ENCODE results near the gene CACNA1S. TPM values are rescaled to one million over a fixed set of nuclear protein-coding genes. Genes with fewer than 3 reads are reported as not detected.

Gene CACNA1S
- total RNA-seq, 1 donor from 2014 or later = not detected

DNA sequence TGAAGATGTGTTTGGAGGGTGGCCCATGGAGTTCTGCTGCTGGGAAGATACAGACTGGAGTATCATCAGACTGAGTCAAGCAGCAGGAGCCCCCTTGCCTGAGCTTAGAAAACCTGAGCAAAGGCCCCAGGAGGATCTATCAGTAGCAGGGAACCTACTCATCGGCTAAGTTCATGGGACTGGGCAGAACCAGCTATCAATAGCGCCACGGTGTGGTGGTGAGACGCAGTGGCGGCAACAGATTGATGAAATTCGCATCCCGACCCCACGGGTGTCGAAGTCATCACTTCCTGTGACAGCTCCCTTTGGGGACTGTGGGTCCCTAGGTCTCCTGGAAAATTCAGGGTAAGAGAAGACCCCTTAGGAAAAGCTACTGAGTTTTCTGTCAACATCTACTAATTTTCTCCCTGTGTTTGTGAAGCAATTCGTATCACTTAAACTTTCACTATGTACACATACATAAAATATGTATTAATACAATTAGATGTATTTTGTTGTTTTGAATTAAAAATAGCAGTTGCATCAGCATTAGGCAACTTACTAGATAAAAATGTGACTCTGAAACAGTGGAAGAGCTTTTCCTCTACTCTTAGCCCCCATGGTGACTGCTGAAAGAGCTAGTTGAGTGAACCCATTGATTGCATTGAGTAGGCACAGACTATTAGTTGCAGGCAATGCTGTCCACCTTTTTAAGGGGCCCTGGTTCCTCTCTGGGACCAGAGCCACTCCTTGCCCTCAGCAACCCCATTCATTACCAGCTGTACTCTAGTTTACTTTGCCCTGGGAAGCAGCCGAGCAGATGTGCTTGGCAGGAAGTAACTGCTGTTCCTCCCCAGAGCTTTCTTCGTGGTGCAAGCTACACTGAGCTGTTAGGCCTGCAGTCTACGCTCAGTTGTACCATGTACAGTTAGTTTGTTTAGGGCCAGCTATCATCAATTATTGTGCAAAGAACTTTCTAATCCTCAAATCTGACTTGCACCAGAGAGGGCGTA, 7.3 kb upstream of the CACNA1S start:
- intact Hi-C loops (cut with micrococcal nuclease) = loop anchor here (1.0 kb wide), 1 partner anchor 147 kb away; no protein-coding TSS in a partner anchor

DNA sequence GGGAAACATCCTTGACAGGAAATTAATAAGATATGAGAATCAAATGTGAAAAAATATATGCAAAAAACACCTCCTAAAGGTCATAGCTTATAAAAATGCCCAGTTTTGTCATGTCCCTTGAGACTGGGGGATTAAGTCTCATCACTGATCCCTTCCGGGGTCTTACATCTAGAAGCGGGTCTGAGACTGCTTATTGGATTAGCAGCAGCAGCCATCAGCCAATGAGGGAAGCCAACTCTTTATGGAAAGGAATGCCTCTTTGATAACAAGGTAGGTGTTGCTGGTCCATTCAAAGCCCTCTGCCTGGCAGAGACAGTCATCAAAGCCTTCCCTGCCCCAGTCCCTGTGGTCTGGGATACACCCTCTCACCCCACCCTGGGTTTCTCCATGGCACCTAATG, 3.9 kb upstream of the CACNA1S start:
- intact Hi-C loops (cut with micrococcal nuclease) = no loop called here

DNA sequence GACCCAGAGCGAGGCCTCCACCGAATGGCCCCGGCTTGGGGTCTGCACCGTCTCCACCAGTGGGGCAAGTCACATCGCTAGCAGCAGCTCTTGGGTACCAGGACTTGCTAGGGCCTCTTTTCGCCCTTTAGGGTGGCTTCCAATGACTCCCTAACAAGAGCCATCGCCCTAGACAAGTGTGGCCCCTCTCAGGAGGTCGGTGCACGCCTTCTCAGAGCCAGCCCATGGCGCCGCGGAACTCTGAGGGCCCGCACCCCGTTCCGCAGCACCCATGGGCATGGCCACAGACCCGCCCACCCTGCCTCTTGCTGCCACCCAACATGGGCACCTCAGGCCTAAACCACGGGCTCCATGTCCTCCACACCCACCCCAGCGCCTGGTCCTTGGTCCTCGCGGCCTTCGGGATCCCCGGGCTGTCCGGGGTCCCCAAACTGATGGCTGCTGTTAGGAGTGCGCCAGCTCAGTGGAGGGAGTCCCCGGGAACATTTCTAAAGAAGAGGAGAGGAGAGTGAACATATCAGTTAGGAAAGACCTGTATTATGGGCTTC, 3.2 kb upstream of the CACNA1S start:
- intact Hi-C loops (cut with micrococcal nuclease) = no loop called here

DNA sequence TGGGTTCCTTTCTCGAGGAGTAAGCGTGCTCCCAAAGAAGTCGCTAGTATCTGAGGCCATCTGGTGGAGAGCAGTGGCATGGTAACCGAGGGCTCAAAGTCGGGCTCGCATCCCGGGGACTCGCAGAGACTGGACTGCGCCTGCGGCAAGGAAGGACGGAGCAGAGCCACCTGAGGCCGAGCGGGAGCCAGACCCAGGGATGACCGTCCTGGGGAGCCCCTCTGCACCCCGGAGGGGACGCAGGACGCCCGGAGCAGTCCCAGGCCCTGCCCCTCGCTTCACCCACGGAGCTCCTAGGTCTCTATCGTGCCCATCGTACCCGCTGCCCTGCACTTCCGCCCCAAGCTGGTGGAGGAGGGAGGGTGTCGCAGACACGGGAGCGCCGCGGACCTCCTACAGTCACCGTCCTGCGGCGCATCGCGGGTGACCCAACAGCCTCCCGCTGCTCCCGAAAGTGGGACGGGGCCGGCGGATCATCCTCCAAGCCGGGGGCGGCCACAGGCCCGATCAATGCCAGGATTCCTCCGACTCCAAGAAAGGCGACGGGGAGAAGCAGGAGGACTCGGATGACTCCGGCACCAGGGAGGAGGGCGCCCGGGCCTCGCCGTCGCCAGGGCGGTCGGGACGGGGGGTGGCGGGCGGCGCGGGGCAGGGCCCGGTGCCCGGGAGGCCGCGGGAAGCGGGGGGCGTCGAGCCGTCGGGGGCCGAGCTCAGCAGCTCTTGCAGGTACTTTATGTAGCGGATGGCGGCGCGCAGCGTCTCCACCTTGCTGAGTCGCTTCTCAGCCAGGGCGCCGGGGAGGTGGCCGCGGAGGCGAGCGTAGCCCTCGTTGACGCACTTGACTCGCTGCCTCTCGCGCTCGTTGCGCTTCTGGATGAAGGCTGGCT, 2.3 kb upstream of the CACNA1S start:
- intact Hi-C loops (cut with micrococcal nuclease) = loop anchor here (1.0 to 5.0 kb wide), 7 partner anchors 28 to 555 kb away; partner anchors contain the start of gene TMEM9

DNA sequence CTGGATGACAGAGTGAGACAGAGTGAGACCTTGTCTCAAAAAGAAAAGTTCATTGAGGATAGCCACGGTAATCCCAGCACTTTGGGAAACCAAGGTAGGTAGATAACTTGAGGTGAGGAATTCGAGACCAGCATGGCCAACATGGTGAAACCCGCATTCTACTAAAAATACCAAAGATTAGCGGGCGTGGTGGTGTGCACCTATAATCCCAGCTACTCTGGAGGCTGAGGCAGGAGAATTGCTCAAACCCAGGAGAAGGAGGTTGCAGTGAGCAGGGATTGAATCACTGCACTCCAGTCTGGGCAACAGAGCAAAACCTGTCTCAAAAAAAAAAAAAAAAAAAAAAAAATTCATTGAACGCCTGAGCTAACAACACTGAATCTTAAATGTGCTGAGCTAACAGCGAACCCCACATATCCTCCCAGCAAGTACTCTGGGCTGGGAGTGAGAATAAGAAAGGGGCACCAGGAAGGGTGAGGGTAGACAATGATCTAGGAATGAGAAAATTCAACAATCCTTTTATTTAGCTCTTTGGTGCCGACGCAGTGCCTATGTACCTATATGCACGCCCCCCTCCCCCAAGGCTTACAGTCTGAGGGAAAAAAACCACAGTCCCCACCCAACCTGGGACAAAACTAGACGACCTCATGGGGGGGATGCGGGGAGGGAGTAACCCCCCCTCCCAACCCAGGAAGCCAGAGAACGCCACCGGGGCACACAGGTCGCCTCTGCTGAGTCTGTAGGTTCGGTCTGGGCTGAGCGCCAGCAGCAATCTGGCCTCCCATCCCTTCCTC, 1.4 kb upstream of the CACNA1S start:
- intact Hi-C loops (cut with micrococcal nuclease) = loop anchor here (1.0 to 5.0 kb wide), 7 partner anchors 27 to 554 kb away; partner anchors contain the start of gene TMEM9

DNA sequence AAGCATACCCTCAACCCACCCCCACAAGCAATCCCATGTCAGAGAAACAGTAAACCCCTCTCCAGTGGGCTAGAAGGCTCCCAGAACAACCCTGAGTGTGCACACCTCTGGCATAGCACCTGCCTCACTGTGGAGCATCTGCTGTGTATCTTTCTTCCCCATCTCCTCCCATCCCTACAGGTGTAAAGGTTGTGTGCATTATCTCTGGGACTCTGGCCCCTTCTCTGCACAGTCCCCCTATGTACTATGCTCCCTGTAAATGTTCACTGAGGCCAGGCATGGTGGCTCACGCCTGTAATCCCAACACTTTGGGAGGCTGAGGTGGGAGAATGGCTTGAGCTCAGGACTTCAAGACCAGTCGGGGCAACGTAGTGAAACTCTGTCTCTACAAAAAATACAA, 700 bp upstream of the CACNA1S start:
- intact Hi-C loops (cut with micrococcal nuclease) = loop anchor here (5.0 kb wide), 1 partner anchor 226 kb away; no protein-coding TSS in a partner anchor

DNA sequence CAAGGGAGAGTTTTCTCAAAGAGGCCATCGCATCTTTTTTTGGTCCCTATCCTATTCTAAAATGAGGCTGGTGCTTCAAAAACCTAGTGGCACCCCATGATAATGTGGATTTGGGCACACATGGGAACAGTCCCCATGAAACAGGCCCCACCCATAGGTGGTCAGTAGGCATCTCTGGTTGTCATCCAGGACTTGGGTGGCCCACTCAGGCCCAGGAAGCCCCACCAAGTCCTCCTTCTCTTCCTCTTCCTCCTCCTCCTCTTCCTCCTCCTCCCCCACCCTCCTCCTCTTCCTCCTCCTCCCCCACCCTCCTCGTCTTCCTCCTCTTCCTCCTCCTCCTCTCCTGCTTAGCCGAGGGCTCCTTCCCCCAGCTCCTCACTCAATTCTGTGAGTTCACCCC, 554 bp downstream of the CACNA1S start:
- intact Hi-C loops (cut with micrococcal nuclease) = loop anchor here (5.0 kb wide), 1 partner anchor 224 kb away; no protein-coding TSS in a partner anchor

DNA sequence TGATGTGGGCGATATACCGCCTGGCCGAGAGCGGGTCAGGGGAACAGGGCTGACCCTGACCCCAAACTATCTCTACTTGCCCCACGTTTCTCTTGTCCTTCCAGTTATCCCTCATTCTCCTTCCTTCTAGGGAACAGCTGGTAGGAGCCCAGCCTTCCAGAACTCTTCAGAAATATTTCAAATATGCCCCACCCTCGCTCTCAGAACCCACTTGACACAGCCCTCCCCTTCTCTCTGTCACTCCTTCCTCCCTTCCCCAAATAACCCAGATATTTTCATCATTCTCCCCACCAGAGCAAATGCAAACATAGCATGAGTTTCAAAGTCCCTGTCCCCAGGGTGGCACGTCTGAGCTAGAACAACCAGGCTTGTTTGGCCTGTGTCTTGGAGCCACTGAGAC, 1.1 kb downstream of the CACNA1S start:
- intact Hi-C loops (cut with micrococcal nuclease) = loop anchor here (5.0 kb wide), 1 partner anchor 224 kb away; no protein-coding TSS in a partner anchor

DNA sequence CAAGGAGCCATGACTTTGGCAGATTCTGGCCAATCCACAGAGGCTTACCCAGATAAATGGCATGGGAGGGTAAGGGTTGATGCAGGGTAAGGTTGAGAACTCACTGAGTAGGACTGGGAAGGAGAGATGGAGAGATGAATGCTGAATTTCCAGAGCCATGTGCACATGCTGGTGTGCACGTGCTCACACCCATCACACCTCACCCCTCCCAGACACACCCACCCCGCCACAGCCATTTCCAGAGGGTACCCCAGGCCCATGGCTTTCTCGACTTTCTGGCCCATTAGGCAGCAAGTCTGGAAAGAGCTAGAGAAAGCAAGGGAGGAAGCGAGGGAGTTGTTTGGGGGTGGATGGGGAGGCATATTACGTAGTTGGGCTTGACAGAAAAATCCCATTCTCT, 1.6 kb downstream of the CACNA1S start:
- intact Hi-C loops (cut with micrococcal nuclease) = loop anchor here (5.0 kb wide), 1 partner anchor 223 kb away; no protein-coding TSS in a partner anchor

DNA sequence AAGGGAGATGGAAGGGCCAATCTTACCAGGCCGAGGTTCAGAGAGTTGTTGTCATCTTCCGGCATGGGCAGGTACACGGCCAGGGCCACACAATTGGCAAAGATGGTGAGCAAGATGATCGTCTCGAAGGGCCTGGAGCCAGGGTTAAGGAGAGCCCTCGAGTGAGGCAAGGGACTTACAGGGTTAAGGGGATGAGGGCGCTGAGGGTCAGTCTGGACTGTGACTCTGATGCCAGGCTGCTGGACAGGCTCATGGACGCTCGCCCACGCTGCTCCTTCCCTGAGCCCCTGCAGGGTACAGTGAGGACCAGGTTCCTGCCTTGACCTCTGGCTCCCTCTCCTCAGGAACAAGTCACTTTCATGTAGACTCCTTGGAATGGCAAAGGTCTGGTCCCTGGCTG, 2.1 kb downstream of the CACNA1S start:
- intact Hi-C loops (cut with micrococcal nuclease) = loop anchor here (5.0 kb wide), 1 partner anchor 223 kb away; no protein-coding TSS in a partner anchor

DNA sequence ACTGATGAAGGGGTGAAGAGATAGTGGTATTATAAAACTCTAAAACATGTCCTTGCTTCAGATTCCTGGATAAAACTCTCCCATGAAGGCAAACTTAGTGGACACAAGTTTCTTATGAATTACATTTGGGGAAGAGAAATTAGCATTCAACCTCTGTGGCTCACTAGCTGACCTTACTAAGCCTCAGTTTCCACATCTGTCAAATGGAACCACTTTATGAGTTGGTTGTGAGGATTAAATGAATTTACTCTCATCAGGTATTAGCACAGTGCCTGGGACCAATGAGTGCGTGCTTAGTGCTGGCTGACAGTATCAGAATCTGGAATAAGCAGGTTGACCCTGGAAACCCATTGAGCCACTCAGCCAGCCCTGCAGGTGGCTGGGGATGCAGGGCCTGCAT, 2.6 kb downstream of the CACNA1S start:
- intact Hi-C loops (cut with micrococcal nuclease) = loop anchor here (5.0 kb wide), 1 partner anchor 222 kb away; no protein-coding TSS in a partner anchor

DNA sequence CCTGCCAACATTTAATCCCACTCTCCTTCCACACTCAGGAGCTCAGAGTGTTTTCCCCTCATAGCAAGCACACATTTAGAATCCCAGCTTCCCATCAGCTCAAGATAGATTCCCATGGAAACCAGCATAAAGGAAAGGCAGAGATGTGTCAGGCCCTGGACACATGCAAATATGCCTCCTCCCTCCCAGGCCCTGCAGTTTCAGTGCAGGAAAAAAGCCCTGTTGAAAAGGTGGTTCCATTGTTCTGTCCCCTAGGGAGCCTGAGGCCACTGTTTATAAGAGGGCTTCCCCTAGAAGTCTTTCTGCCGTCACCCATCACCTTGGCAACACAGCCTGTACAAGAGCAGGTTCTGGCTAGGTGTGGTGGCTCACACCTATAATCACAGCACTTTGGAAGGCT, 3.6 kb downstream of the CACNA1S start:
- intact Hi-C loops (cut with micrococcal nuclease) = no loop called here

DNA sequence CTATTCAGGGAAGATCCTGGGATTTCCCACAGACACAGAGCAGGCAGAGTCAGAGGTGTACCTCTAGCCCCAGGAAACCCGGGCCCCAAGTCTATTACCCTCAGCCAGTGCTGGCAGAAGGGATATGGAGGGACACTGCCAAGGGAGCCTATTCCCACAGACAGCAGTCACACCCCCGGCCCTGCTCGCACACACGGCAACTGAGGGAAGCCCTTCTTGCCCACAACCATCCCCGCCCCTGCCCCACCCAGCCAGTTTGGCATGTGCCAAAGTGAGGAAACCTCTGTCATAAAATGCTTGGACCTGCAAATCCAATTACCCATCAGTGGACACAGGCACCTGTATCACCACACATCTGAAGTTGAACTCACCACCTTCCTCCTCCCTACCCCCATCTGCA, 6.5 kb downstream of the CACNA1S start:
- intact Hi-C loops (cut with micrococcal nuclease) = no loop called here

DNA sequence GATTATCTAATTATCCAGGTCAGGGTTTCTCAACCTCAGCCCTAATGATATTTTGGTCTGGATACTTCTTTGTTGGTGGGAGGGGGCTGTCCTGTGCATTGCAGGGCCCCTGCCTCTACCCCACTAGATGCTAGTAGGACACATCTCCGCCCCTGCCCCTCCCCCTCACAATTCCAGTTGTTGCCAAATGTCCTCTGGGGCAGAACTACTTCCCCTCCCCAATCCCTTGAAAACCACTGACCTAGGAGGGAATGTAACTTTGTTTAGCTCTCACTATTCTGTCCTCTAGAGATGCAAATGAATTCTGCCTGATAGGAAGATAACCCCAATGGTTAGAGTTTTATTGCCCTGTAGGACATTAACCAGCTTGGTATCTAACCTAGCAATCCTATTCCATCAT, 8.1 kb downstream of the CACNA1S start:
- intact Hi-C loops (cut with micrococcal nuclease) = no loop called here

DNA sequence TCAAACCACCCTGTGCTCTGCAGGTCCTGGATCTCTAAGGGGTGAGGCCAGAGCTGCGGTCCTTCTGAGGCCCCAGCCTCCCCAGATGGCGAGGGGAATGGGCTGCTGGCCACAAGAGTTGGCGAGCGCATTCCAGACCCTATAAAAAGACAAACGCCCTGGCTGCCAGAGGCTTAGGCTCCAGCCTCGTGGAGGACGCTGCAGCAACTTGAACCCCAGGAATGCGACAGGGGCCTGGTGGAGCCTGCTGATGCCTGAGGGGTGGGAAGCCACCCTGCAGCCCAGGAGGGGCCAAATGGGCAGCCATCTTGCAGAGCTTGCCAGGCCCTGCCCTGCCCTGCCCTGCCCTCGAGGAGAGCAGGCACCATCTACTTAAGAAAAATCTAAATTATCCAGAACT, 8.6 kb downstream of the CACNA1S start:
- intact Hi-C loops (cut with micrococcal nuclease) = no loop called here

DNA sequence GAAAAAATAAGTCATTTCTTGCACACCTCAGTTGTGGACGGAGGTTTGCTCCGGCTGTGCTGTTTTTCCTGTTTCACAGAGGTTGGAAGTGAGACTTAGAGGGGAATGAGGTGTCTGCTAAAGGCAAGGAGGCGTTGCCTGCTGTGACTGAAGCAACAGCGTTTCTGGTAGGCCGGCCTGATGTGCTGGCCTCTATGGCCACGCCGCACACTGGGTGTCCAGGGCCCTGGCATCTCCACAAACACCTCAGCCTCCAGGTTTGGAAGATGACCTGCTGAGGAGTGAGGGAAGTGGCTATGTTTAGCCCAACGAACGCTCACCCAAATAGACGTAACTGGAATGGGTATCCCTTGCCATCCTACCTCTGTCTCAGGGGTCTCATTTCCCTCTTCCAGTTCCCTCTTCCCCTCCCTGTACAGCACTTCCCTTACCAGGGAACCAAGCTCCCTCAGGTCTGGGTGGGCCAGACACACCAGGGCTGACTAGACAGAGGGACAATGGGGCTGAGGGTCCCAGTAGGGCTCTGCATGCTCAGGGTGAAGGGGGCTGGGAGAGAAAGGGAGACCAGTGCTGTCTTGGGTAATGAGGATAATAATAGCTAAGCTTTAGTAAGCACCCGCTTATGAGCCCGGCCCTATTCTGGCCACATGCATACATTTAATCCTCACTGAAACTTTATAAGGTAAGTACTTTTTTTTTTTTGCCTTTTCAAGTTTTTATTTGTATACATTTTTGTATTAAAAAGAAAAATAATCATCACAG, 11.9 kb downstream of the CACNA1S start:
- intact Hi-C loops (cut with micrococcal nuclease) = no loop called here

DNA sequence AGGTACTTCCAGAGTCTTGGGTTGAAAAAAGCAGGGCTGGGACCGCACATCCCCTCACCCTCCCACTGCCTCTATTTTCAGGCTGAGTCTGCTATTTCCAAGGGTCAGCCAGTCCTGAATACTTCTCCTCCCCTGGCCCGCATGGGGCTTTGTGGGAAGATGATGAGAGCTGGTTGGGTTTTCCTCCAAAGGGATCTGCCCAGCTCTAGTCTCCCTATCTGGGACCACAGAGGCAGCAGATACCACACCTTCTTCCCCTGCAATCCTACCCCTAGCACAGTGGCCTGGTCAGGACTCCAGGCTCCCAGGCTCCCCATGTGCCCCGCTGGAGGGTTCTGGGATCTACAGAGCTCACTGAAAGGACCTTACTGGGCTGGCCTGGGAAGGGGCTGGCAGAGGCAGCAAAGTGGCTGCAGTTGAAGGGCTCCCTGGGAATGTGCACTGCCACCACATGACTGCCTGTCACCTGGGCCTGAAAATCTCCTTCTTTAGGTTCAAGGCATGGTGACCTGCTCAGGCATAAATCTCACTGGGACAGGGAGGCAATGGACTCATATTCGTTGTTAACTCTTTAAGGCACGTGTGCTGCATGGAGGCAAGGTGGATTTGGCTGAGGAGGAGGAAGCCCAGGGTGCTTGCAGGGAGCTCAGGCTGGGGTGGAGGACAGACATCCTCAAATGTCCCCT, 13.1 kb downstream of the CACNA1S start:
- intact Hi-C loops (cut with micrococcal nuclease) = no loop called here

DNA sequence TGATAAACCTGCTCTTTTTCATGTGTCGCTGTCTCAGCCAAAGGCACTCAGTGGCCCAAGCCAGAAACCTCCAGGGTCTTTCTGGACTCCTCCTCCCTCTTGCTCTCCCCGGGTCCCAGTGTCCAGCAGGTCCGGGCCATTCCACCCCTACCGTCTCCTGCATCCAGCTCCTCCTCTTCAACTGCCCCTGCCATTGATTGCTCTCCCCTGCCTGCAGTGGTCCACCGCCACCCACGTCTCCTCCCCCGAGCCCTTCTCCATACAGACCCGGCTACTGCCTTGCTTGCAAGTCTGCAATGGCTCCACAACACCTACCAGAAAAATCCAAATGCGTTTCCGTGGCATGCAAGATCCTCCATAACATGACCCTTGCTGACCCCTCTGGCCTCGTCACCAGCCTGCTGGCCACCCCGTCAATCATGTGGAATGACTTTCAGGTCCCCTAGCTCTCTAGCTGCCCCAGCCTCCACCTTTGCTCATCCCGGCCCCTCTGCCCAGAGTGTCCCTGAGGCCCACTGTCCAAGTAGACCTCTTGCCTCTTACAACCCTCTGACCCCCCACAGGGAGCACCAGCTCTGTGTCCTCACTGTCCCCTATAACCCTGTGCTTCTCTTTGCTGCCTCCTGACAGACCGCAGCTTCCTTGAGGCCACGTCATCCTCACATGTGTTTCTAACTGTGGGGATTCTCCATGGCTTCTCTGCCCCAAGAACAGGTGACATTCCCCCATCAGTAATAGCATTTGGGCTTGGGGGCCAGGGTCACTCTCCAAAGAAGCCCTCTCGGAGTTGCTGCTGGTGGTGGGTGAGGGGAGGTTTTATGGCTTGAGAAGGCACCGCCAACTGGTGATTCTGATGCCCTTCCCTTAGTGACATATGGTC, 15.0 kb downstream of the CACNA1S start:
- intact Hi-C loops (cut with micrococcal nuclease) = no loop called here
